ENCODE data around the gene CHST1.

The CHST1 gene

DNA sequence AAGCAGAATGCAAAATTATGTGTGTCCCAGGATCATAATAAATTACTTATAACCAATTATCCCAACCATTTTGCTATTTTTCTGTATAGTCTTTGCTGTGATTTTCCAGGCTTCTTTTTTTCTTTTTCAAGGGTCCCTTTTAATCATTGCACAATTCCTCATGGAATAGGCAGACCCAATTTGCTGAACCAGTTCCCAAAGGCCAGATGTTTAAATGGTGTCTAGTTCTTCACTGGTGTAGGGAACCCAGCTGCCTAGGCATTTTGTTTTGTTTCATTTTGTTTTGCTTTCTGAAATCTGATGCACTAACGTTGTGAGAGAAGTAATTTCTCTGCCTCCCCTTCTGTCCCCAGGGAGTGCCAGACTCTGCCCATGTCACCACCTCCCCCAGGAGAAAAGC lies 60.4 kb downstream of the CHST1 start:
- Histone ChIP-seq H3K4me1 (ENCODE audit: control insufficient read depth in 1 of 2, insufficient read depth in 1 of 2, low read depth in 1 of 2, low read length in 1 of 2) (peaks cover 21 to 40% of the 10 kb centered on the region in 2 experiments), H3K27ac (no peak overlapping the region), H3K9me3 (no peaks in the 10 kb centered on the region), H3K4me3 (ENCODE audit: low read depth in 1 of 2, low read length in 1 of 2) (no peak overlapping the region), H3K27me3 (peaks cover 53% of the 10 kb centered on the region), H3K36me3 (no peaks in the 10 kb centered on the region)
- TF ChIP-seq, protein P1, sequence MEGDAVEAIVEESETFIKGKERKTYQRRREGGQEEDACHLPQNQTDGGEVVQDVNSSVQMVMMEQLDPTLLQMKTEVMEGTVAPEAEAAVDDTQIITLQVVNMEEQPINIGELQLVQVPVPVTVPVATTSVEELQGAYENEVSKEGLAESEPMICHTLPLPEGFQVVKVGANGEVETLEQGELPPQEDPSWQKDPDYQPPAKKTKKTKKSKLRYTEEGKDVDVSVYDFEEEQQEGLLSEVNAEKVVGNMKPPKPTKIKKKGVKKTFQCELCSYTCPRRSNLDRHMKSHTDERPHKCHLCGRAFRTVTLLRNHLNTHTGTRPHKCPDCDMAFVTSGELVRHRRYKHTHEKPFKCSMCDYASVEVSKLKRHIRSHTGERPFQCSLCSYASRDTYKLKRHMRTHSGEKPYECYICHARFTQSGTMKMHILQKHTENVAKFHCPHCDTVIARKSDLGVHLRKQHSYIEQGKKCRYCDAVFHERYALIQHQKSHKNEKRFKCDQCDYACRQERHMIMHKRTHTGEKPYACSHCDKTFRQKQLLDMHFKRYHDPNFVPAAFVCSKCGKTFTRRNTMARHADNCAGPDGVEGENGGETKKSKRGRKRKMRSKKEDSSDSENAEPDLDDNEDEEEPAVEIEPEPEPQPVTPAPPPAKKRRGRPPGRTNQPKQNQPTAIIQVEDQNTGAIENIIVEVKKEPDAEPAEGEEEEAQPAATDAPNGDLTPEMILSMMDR (IDR thresholded peaks at IDR 0.05): no peak

DNA sequence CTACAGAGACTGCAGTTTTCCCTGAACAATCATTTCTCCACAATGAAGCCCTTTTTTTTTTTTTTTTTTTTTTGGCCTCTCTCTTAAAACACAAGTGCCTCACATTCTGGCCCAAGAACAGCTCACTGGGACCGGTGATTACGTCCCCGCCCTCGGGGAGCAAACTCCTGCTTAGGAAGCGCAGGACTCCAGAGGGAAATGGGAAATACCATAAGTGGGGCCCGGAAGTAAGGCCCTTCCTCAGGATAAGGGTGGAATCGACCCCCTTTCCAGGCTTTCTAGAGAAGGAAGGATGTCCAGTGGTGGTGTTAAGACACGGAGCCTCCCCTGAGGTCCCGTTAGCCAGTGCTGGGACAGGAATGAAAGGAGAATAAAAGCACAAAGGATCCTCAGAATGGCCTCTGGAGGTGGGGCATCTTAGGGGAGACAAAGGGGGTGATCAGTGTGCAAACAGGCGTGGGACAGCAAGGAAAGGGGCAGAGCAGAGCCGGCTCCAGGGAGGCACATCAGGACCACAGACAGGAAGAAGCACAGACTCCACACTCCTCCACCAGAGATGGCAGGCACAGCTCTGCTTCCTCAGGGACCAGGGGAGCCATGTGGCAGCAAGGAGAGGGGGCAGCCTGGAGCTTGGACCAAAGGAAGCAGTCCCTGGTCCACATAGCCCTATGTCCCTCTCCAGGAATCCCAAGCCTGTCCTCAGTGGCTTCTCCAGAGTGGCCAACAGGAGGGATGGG lies 61.3 kb downstream of the CHST1 start:
- H3K4me1 ChIP-seq (ENCODE audit: control insufficient read depth in 1 of 2, insufficient read depth in 1 of 2, low read depth in 1 of 2, low read length in 1 of 2): peaks cover 11 to 30% of the 10 kb centered on the region in 2 experiments
- TF ChIP-seq, protein P1 (IDR thresholded peaks at IDR 0.05): no peak
- H3K36me3 ChIP-seq: no peaks in the 10 kb centered on the region
- H3K4me3 ChIP-seq (ENCODE audit: low read depth in 1 of 2, low read length in 1 of 2): no peak overlapping the region
- no peaks in the 10 kb centered on the region for H3K9me3 ChIP-seq
- peaks cover 60% of the 10 kb centered on the region for H3K27me3 ChIP-seq
- no peak overlapping the region for H3K27ac ChIP-seq

DNA sequence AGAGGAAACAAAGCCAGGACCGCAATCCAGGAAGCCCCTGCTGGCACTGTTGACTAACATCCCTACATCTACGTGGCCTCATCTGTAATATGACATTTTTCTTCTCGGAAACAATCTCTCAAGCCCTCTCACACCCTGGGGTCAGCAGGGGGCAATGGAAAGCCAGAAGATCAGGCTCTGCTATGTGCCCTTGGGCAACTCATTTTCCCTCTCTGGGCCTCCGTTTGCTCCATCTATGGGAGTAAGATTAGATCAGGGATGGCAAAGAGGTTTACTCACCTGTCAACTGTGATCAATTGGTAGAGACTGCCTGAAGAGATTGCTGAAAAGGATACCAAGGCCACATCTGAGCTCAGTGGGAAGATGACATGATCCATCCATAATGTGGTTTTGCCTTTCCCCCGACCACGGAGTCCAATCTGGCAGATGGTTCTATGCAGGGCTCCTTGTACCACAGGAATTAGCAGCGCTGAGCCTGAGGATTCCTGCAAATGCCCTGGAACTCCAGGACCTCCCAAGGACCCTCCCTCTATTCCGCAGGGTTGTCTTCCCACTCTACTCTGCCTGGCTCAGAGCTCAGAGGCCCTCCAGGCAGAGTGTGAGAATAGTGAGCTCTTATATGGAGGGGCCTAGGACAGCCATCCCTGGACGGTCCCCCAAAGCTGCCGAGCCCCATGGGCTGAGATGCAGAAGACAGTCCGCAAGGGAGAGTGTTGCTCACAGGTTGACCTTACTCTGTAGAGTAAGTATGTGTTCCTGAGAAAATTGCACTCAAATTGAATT lies 66.1 kb downstream of the CHST1 start:
- H3K27ac ChIP-seq: no peak overlapping the region
- no peaks in the 10 kb centered on the region for H3K4me1 ChIP-seq (ENCODE audit: control insufficient read depth in 1 of 2, insufficient read depth in 1 of 2, low read depth in 1 of 2, low read length in 1 of 2)
- peaks cover 80% of the 10 kb centered on the region for H3K27me3 ChIP-seq
- no peaks in the 10 kb centered on the region for H3K36me3 ChIP-seq
- H3K9me3 ChIP-seq: no peaks in the 10 kb centered on the region
- H3K4me3 ChIP-seq (ENCODE audit: low read depth in 1 of 2, low read length in 1 of 2): no peak overlapping the region
- TF ChIP-seq, protein P1 (IDR thresholded peaks at IDR 0.05): no peak
